ENCODE data around the gene WWOX. TPM values are rescaled to one million over a fixed set of nuclear protein-coding genes. Genes with fewer than 3 reads are reported as not detected.

Gene WWOX
- total and polyA plus RNA-seq, 2 of the 8 experiments (the other 6 are each of a cell fraction or from before 2014, with no cell fraction given): 5.4 to 16.7 TPM

GRCh38 chr16:78970650-78971049 is 871.2 kb downstream of the WWOX start (continued):
- TF ChIP-seq CHD7 (IDR thresholded peaks at IDR 0.05; ENCODE audit: insufficient replicate concordance, low read length) (no peak), SIN3A (conservative IDR thresholded peaks at IDR 0.05 in 1 of 2, IDR thresholded peaks at IDR 0.05 in 1 of 2; ENCODE audit: low read depth in 1 of 2, low read length in 2 of 2) (no peak), SP4 (IDR thresholded peaks at IDR 0.05; ENCODE audit: low read length) (no peak), CBX5 (IDR thresholded peaks at IDR 0.05; ENCODE audit: low read depth, low read length) (no peak), ATF3 (IDR thresholded peaks at IDR 0.05; ENCODE audit: insufficient read depth, low read depth, low read length) (no peak), MAFK (IDR thresholded peaks at IDR 0.05; ENCODE audit: low read depth, low read length) (no peak), HDAC2 (IDR thresholded peaks at IDR 0.05; ENCODE audit: borderline replicate concordance in 1 of 2, low read depth in 2 of 2, low read length in 2 of 2) (no peak), MAX (IDR thresholded peaks at IDR 0.05) (no peak), JUN (IDR thresholded peaks at IDR 0.05; ENCODE audit: low read depth, low read length) (no peak), ASH2L (IDR thresholded peaks at IDR 0.05; ENCODE audit: low read length) (no peak)

Measured in H1 (cell line).